ENCODE data around the gene C1QL1.
A peak's percentile ranks its signal among the peaks of the same experiment; 100 is the strongest.

C1QL1 gene

DNA sequence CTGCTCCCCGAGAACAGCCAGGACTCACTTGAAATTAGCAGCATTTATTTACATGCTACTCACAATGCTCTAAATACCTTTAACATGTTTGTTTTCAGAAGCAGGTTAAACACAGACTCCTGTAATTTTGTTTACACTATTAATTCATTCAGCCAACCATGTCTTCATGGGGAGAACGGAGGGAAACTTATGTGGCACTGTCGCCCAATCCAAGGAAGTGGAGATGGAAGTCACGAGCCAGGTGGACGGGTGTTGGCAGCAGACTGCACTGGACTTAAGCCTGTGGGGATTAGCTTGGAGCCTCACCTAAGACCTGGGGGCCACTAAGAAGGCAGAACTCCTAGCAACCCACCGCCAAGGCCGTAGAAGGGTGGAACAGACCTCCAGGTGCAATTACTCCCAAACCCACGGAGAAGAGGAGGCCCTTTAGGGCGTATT lies 44.0 kb downstream of the C1QL1 start:
- TF ChIP-seq, protein P1, sequence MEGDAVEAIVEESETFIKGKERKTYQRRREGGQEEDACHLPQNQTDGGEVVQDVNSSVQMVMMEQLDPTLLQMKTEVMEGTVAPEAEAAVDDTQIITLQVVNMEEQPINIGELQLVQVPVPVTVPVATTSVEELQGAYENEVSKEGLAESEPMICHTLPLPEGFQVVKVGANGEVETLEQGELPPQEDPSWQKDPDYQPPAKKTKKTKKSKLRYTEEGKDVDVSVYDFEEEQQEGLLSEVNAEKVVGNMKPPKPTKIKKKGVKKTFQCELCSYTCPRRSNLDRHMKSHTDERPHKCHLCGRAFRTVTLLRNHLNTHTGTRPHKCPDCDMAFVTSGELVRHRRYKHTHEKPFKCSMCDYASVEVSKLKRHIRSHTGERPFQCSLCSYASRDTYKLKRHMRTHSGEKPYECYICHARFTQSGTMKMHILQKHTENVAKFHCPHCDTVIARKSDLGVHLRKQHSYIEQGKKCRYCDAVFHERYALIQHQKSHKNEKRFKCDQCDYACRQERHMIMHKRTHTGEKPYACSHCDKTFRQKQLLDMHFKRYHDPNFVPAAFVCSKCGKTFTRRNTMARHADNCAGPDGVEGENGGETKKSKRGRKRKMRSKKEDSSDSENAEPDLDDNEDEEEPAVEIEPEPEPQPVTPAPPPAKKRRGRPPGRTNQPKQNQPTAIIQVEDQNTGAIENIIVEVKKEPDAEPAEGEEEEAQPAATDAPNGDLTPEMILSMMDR (IDR thresholded peaks at IDR 0.05; ENCODE audit: low read depth, low read length) = no peak
- TF ChIP-seq EZH2phosphoT487 (IDR thresholded peaks at IDR 0.05; ENCODE audit: low read depth) = no peak
- H3K4me1 ChIP-seq (ENCODE audit: low read length) = peaks cover 17% of the 10 kb centered on the region
- H3K27ac ChIP-seq (ENCODE audit: low read length) = no peak overlapping the region
- H4K20me1 ChIP-seq (ENCODE audit: insufficient read depth, low read length) = no peaks in the 10 kb centered on the region
- H3K9ac ChIP-seq (ENCODE audit: low read length) = no peak overlapping the region
- H3K9me3 ChIP-seq (ENCODE audit: insufficient read depth, low read length) = no peaks in the 10 kb centered on the region
- H3K4me3 ChIP-seq (ENCODE audit: low read length) = no peak overlapping the region
- no peaks in the 10 kb centered on the region for H3K27me3 ChIP-seq (ENCODE audit: low read depth, low read length)
- no peak overlapping the region for H3K4me2 ChIP-seq (ENCODE audit: low read length)
- H2AFZ ChIP-seq (ENCODE audit: low read depth, low read length) = no peak overlapping the region
- H3K36me3 ChIP-seq (replicated peaks; ENCODE audit: low read depth, low read length) = peaks cover 34% of the 10 kb centered on the region
- H3K79me2 ChIP-seq (ENCODE audit: low read length) = no peaks in the 10 kb centered on the region

DNA sequence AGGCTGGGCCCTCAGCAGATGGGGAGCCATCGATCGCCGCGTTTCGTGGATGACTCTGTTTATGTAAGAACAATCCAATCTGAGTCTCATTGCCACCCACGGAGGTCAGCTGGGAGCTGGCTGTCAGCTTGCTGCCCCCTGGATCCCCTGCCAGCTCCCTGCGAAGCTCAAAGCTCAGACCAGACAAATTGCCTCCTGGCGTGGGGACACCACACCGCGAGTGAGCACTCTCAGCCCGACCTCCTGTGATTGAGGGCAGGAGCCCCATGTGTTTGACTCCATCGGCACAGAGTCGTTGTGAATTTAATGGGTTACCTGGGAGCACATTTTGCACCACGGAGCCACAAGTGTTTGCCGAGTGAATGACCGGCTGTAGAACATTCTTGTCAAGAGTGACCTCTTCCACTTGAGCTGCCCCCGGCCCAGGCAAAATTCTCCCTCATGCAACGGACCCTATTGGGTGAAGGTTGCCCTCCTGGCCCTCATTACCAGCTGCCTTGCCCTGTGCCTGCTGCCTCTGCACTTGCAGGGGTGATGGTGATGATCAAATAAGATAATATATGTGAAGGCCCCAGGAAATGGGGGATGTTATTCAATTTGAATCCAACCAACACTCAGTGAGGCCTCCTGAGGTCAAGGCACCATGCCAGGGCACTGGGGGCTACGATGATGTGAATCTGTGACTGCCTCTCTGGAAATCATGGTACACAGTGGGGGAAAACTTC lies 45.2 kb downstream of the C1QL1 start:
- Histone ChIP-seq H3K4me3 (ENCODE audit: low read length) (no peak overlapping the region), H3K4me1 (ENCODE audit: low read length) (peaks cover 17% of the 10 kb centered on the region), H3K9me3 (ENCODE audit: insufficient read depth, low read length) (no peaks in the 10 kb centered on the region), H3K9ac (ENCODE audit: low read length) (no peak overlapping the region), H3K27me3 (ENCODE audit: low read depth, low read length) (no peaks in the 10 kb centered on the region), H4K20me1 (ENCODE audit: insufficient read depth, low read length) (no peaks in the 10 kb centered on the region), H3K79me2 (ENCODE audit: low read length) (no peaks in the 10 kb centered on the region), H3K27ac (ENCODE audit: low read length) (no peak overlapping the region), H3K4me2 (ENCODE audit: low read length) (no peak overlapping the region), H2AFZ (ENCODE audit: low read depth, low read length) (no peak overlapping the region), H3K36me3 (replicated peaks; ENCODE audit: low read depth, low read length) (peaks cover 22% of the 10 kb centered on the region)
- TF ChIP-seq, protein P1 (IDR thresholded peaks at IDR 0.05; ENCODE audit: low read depth, low read length) = no peak
- TF ChIP-seq EZH2phosphoT487 (IDR thresholded peaks at IDR 0.05; ENCODE audit: low read depth) = no peak

DNA sequence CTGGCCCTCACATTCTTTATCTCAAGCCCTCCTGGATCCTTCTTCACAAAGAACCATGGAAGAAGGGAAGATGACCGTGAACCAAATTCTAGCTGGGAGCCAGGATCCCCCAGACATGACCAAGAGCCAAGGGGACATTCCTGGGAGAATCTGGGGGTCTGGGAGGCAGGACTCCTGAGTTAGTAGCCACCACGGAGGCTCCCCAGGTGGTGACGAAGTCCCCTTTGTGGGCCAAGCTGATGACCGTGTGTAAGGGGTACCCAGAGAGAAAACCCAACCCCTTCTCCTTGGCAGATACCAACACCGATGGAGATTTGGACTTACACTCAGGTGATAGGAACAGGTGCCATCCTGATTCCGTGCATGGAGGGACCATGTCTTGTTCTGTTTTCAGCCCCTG lies 46.0 kb downstream of the C1QL1 start:
- peaks cover 16% of the 10 kb centered on the region for H3K36me3 ChIP-seq (replicated peaks; ENCODE audit: low read depth, low read length)
- H3K27me3 ChIP-seq (ENCODE audit: low read depth, low read length) = no peaks in the 10 kb centered on the region
- no peak overlapping the region for H3K9ac ChIP-seq (ENCODE audit: low read length)
- no peaks in the 10 kb centered on the region for H3K9me3 ChIP-seq (ENCODE audit: insufficient read depth, low read length)
- H3K4me3 ChIP-seq (ENCODE audit: low read length) = no peak overlapping the region
- H4K20me1 ChIP-seq (ENCODE audit: insufficient read depth, low read length) = no peaks in the 10 kb centered on the region
- no peak overlapping the region for H3K27ac ChIP-seq (ENCODE audit: low read length)
- no peaks in the 10 kb centered on the region for H3K79me2 ChIP-seq (ENCODE audit: low read length)
- H2AFZ ChIP-seq (ENCODE audit: low read depth, low read length) = no peak overlapping the region
- TF ChIP-seq EZH2phosphoT487 (IDR thresholded peaks at IDR 0.05; ENCODE audit: low read depth) = no peak
- TF ChIP-seq, protein P1 (IDR thresholded peaks at IDR 0.05; ENCODE audit: low read depth, low read length) = no peak
- H3K4me2 ChIP-seq (ENCODE audit: low read length) = no peak overlapping the region
- peaks cover 17% of the 10 kb centered on the region for H3K4me1 ChIP-seq (ENCODE audit: low read length)

DNA sequence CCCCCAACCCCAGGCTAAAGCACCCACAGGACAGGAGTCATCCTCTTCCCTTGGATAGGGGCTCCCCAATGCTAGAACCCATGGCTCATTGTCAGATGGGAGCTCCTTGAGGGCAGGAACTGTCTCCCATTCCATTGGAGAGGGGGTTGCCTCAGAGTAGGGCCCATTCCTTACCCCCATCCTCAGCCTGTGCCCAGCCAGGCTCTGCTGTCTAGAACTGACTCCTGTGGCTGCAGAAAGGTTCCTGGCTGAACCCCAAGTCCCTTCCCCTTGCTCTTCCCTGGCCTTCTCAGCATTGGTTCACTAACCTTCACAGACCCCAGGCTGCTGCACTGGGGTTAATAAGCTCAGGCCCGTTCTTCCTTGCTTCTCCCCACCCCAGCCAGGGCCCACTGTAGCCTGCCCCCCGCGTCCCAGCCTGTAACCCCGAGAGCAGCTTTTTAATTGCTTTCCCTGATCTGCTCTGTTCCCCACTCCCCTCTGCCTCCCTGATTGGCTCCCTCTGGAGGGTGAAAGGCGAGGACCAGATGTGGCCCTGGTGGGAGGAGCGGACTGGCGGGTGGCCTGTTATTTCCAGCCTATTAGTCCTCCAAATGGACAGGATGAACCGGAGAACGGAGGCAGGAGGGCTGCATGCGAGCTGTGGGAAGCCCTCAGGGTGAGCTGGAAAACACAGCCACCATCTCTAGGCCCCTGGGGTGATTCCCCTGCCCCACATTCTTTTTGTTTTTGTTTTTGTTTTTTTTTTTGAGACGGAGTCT lies 46.8 kb downstream of the C1QL1 start:
- 0 out of 2 replicates have a peak overlapping the region, but pooled peaks have one; percentile 24 for H2AFZ ChIP-seq (ENCODE audit: low read depth, low read length)
- H3K36me3 ChIP-seq (replicated peaks; ENCODE audit: low read depth, low read length) = peaks cover 8% of the 10 kb centered on the region
- H3K9me3 ChIP-seq (ENCODE audit: insufficient read depth, low read length) = no peaks in the 10 kb centered on the region
- peak overlapping the region; percentile 25; the same call in 1 of the 2 replicates for H3K4me3 ChIP-seq (ENCODE audit: low read length)
- H3K27ac ChIP-seq (ENCODE audit: low read length) = no peak overlapping the region
- H3K79me2 ChIP-seq (ENCODE audit: low read length) = no peaks in the 10 kb centered on the region
- no peaks in the 10 kb centered on the region for H3K27me3 ChIP-seq (ENCODE audit: low read depth, low read length)
- peaks cover 17% of the 10 kb centered on the region for H3K4me1 ChIP-seq (ENCODE audit: low read length)
- no peaks in the 10 kb centered on the region for H4K20me1 ChIP-seq (ENCODE audit: insufficient read depth, low read length)
- TF ChIP-seq EZH2phosphoT487 (IDR thresholded peaks at IDR 0.05; ENCODE audit: low read depth) = no peak
- TF ChIP-seq, protein P1 (IDR thresholded peaks at IDR 0.05; ENCODE audit: low read depth, low read length) = no peak
- no peak overlapping the region for H3K9ac ChIP-seq (ENCODE audit: low read length)
- H3K4me2 ChIP-seq (ENCODE audit: low read length) = peak overlapping the region; percentile 50
